Fibroblast of skin of scalp (primary cell): ENCODE measurements around the gene PDXK.

Experiments used
- DNase-seq: peaks from one replicate; pipeline ENCODE4 v3.0.0-alpha.2; 2013

Gene PDXK

GRCh38 chr21:43726686-43727518 lies 8.0 kb downstream of the PDXK start:
- no peak for DNase-seq

- no peak for DNase-seq
These were observed 8.7 kb downstream of the PDXK start for GRCh38 chr21:43727519-43728153.

- no peak for DNase-seq
These were observed 9.2 kb downstream of the PDXK start for GRCh38 chr21:43728154-43728466.

- DNase-seq, result peak; percentile 96
These were observed 9.8 kb downstream of the PDXK start for GRCh38 chr21:43728467-43729390.

GRCh38 chr21:43731476-43731875 lies 12.5 kb downstream of the PDXK start:
- no peak for DNase-seq

- no peak for DNase-seq
These were observed 13.2 kb downstream of the PDXK start for GRCh38 chr21:43731891-43732711.

GRCh38 chr21:43733060-43733459 lies 14.1 kb downstream of the PDXK start:
- no peak for DNase-seq

- peak; percentile 63 for DNase-seq
These were observed 14.7 kb downstream of the PDXK start for GRCh38 chr21:43733529-43734071.

GRCh38 chr21:43734131-43734927 lies 15.4 kb downstream of the PDXK start:
- no peak for DNase-seq

GRCh38 chr21:43734928-43735229 lies 15.9 kb downstream of the PDXK start:
- DNase-seq, result peak; percentile 57

GRCh38 chr21:43735236-43736091 lies 16.5 kb downstream of the PDXK start:
- no peak for DNase-seq

- no peak for DNase-seq
These were observed 17.4 kb downstream of the PDXK start for GRCh38 chr21:43736224-43736883.

GRCh38 chr21:43737158-43737950 lies 18.4 kb downstream of the PDXK start:
- no peak for DNase-seq

GRCh38 chr21:43739621-43740435 lies 20.9 kb downstream of the PDXK start:
- no peak for DNase-seq

- DNase-seq, result peak; percentile 59
These were observed 21.7 kb downstream of the PDXK start for GRCh38 chr21:43740497-43741156.

GRCh38 chr21:43741423-43742096 lies 22.6 kb downstream of the PDXK start:
- DNase-seq, result no peak

GRCh38 chr21:43743947-43744346 lies 25.0 kb downstream of the PDXK start:
- no peak for DNase-seq
